Spinal cord (tissue), 10 donors: ENCODE results near the gene KIAA0319L. TPM values are rescaled to one million over a fixed set of nuclear protein-coding genes. Genes with fewer than 3 reads are reported as not detected.

Source experiments
- DNase-seq, 6 donors: peaks; one replicate each; pipeline versions ENCODE4 v3.0.0 to v3.0.0-alpha.2; 2013 to 2015; ENCODE audit warnings: low spot score in 6 of 6, low read depth in 4 of 6
- H3K27ac ChIP-seq: one replicate; pipeline ENCODE4 v1.5.1; 2013; ENCODE audit warnings: low read depth, low read length, control low read depth
- H3K27me3 ChIP-seq: one replicate; pipeline ENCODE4 v1.6.1; 2013; ENCODE audit warnings: low read length; ENCODE audit not compliant: control insufficient read depth, insufficient read depth
- H3K36me3 ChIP-seq: one replicate; pipeline ENCODE4 v1.6.1; 2013; ENCODE audit warnings: low read length; ENCODE audit not compliant: control insufficient read depth, insufficient read depth
- H3K4me1 ChIP-seq: one replicate; pipeline ENCODE4 v1.6.1; 2013; ENCODE audit warnings: low read length; ENCODE audit not compliant: control insufficient read depth, insufficient read depth
- H3K4me3 ChIP-seq: one replicate; pipeline ENCODE4 v1.5.1; 2013; ENCODE audit warnings: low read depth, low read length, control low read depth
- H3K9me3 ChIP-seq: one replicate; pipeline ENCODE4 v1.6.1; 2013; ENCODE audit warnings: low read length; ENCODE audit not compliant: control insufficient read depth, insufficient read depth
- WGBS: methylation state at CpG from one replicate; pipeline ENCODE4 v1.1.5; 2013; ENCODE audit warnings: missing lambda C conversion rate; ENCODE audit not compliant: insufficient coverage; 5-methylcytosine and 5-hydroxymethylcytosine counted together
- polyA plus RNA-seq, 2 donors: library from polyadenylated mRNA; unstranded; fragments of 120-200 nt; gene quantifications; one replicate each; pipeline ENCODE4 v1.2.1, GENCODE V29; 2013; ENCODE audit not compliant: insufficient read length in 2 of 2
- total RNA-seq, 2 donors: library from RNA; depleted of rRNA in 1 of 2; stranded (reverse); fragments of 120-200 nt in 1 of 2; fragments of >200 nt in 1 of 2; gene quantifications; one replicate each; pipeline versions ENCODE4 v1.2.3 to v1.2.4, GENCODE V29; 2013 to 2014
- donor health status: healthy.

The KIAA0319L gene
- total and polyA plus RNA-seq, 4 donors = 57.0 to 95.1 (median 64.7) TPM

DNA sequence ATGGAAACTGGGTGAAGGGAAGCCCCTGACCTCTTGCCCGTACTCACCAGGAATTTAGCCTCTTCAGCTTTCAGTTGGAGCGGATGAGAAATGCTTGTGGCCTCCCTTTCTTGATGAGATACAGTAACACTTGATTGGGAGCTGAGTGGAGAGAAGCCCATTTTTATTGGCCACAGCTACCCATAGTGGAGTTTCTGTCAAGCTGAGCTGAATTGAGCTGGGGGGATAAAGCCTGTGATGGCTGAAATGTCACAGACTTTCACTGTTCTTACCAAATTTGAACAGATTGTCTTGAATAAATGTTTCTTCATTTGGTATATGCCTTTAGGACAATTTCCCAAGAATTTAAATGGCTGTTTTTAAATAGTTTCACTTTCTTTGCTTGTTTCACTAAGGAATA is 162.8 kb downstream of the KIAA0319L start:
- Histone ChIP-seq H3K4me1 (no peaks in the 10 kb centered on the region), H3K27ac (no peak overlapping the region), H3K36me3 (peaks cover 17% of the 10 kb centered on the region), H3K27me3 (no peaks in the 10 kb centered on the region), H3K9me3 (no peaks in the 10 kb centered on the region), H3K4me3 (no peak overlapping the region)
- WGBS = 80% methylated on average over 1 of the region's 2 CpGs
- peak in 1 of 6 donors; percentile 70 for DNase-seq

DNA sequence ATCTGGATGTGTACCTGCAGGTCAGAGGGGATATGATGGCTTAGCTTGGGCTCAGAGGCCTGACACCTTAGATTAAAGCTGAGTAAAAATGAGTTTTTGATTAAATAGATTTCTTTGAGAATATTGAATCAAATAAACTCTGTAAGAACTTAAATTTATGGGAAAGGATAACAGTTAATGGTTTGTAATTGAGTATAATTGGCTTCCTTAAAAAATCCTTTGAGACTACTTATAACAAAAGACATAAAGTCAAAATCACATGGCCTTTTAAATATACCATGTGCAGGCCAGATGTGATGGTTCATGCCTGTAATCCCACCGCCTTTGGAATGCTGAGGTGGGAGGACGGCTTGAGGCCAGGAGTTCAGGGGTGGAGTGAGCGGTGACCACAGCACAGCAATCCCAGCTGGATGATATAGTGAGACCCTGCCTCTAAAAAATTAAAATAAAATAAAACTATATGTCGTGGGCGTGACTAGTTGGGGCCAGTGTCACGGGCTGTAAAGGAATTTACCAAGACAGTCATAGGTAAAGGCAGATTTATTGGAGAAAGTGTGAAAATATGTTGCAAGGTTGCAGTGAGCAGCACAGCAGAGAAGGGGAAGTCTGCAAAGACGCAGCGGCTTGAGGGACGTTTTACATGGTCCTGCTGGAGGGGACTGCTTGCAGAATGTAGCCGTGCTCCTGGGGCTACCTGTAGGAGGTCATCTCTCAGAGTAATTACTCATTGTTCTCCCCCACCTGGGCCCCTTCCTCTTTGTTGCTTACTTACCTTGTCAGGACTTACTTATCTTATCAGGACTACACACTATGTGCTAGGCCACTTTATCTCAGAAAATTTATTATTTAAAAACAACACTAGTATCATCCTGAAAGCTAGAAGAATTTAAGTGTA is 166.4 kb downstream of the KIAA0319L start:
- no peak for DNase-seq
- H3K27me3 ChIP-seq = no peaks in the 10 kb centered on the region
- no peaks in the 10 kb centered on the region for H3K4me1 ChIP-seq
- no peak overlapping the region for H3K4me3 ChIP-seq
- peaks cover 22% of the 10 kb centered on the region for H3K36me3 ChIP-seq
- 71% methylated on average over 6 of the region's 10 CpGs for WGBS
- H3K27ac ChIP-seq = no peak overlapping the region
- H3K9me3 ChIP-seq = no peaks in the 10 kb centered on the region

DNA sequence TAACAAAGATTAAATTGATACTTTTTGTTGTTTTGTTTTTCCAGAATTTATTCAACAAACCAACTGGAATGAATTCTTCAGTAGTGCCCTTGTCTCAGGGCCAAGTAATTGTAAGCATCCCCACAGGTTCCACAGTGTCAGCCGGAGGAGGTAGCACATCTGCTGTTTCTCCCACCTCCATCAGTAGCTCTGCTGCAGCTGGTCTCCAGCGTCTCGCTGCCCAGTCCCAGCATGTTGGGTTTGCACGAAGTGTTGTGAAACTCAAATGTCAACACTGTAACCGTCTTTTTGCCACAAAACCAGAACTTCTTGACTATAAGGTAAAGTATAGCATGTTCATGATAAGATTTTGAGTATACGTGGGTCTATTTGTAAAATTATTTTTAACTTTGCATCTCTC is 170.2 kb downstream of the KIAA0319L start:
- H3K9me3 ChIP-seq = no peaks in the 10 kb centered on the region
- H3K27me3 ChIP-seq = no peaks in the 10 kb centered on the region
- H3K36me3 ChIP-seq = peaks cover 20% of the 10 kb centered on the region
- no peak for DNase-seq
- no peaks in the 10 kb centered on the region for H3K4me1 ChIP-seq
- H3K27ac ChIP-seq = no peak overlapping the region
- WGBS = 80% methylated on average over 2 of the region's 6 CpGs
- H3K4me3 ChIP-seq = no peak overlapping the region

DNA sequence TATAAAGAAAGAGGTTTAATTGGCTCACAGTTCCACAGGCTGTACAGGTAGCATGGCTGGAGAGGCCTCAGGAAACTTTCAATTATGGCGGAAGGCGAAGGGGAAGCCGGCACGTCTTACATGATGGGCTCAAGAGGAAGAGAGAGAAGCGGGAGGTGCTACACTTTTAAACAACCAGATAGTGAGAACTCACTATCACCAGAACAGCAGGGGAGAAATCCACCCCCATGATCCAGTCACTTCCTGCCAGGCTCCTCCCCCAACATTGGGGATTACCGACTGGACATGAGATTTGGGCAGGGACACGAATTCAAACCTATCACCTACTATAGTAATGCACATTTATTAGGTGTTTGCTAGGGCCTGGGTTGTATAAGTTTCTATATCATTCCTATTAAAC is 170.9 kb downstream of the KIAA0319L start:
- no peaks in the 10 kb centered on the region for H3K9me3 ChIP-seq
- H3K4me1 ChIP-seq = no peaks in the 10 kb centered on the region
- H3K36me3 ChIP-seq = peaks cover 20% of the 10 kb centered on the region
- no peak overlapping the region for H3K4me3 ChIP-seq
- 74% methylated on average over 3 of the region's 7 CpGs for WGBS
- H3K27ac ChIP-seq = no peak overlapping the region
- H3K27me3 ChIP-seq = no peaks in the 10 kb centered on the region
- DNase-seq = no peak

Other genes starting within 250 kb of the KIAA0319L start
- gene NCDN, start 396 bp upstream of the KIAA0319L start, total RNA-seq = 100 to 1,000 TPM in 1 of 2 donors, 10 to 100 TPM in 1; 39.9 to 130 TPM
- gene NCDN, start 396 bp upstream of the KIAA0319L start, polyA plus RNA-seq = 100 to 1,000 TPM; 188 to 209 TPM
- 1 to 10 TPM in 1 of 2 donors, under 1 TPM in 1; 0.99 to 1.3 TPM for gene TFAP2E, start 15.9 kb upstream of the KIAA0319L start, total RNA-seq
- gene TFAP2E, start 15.9 kb upstream of the KIAA0319L start, polyA plus RNA-seq = 10 to 100 TPM in 1 of 2 donors, 1 to 10 TPM in 1; 8.1 to 12.4 TPM
- gene PSMB2, start 84.1 kb upstream of the KIAA0319L start, total RNA-seq = 10 to 100 TPM; 26.3 to 27.5 TPM
- gene PSMB2, start 84.1 kb upstream of the KIAA0319L start, polyA plus RNA-seq = 10 to 100 TPM; 97.4 to 99.6 TPM
- 10 to 100 TPM; 24.0 to 47.2 TPM for gene C1orf216, start 161.5 kb upstream of the KIAA0319L start, total RNA-seq
- 10 to 100 TPM; 65.0 to 67.0 TPM for gene C1orf216, start 161.5 kb upstream of the KIAA0319L start, polyA plus RNA-seq
- 1 to 10 TPM; 7.3 to 9.3 TPM for gene CLSPN, start 212.6 kb upstream of the KIAA0319L start, total RNA-seq
- gene CLSPN, start 212.6 kb upstream of the KIAA0319L start, polyA plus RNA-seq = 1 to 10 TPM; 7.2 to 8.3 TPM